ENCODE results near the gene SLC51B.

The SLC51B gene

GRCh38 chr15:65020419-65020818 lies 24.8 kb upstream of the SLC51B start:
- TF ChIP-seq CTCF (IDR thresholded peaks at IDR 0.05; ENCODE audit: insufficient read depth, low read depth, low read length, missing control alignments): no peak
- DNase-seq (ENCODE audit: low read depth): no peak
- H3K4me3 ChIP-seq (ENCODE audit: low read depth, low read length): no peak overlapping the region

- no peak for DNase-seq (ENCODE audit: low read depth)
- no peak for TF ChIP-seq CTCF (IDR thresholded peaks at IDR 0.05; ENCODE audit: insufficient read depth, low read depth, low read length, missing control alignments)
- H3K4me3 ChIP-seq (ENCODE audit: low read depth, low read length): no peak overlapping the region
Measured at GRCh38 chr15:65021488-65021887, 23.7 kb upstream of the SLC51B start.

GRCh38 chr15:65026756-65027155 lies 18.4 kb upstream of the SLC51B start:
- no peak for TF ChIP-seq CTCF (IDR thresholded peaks at IDR 0.05; ENCODE audit: insufficient read depth, low read depth, low read length, missing control alignments)
- no peak for DNase-seq (ENCODE audit: low read depth)
- H3K4me3 ChIP-seq (ENCODE audit: low read depth, low read length): no peak overlapping the region

- peak overlapping the region; percentile 86 for H3K4me3 ChIP-seq (ENCODE audit: low read depth, low read length)
- no peak for DNase-seq (ENCODE audit: low read depth)
- no peak for TF ChIP-seq CTCF (IDR thresholded peaks at IDR 0.05; ENCODE audit: insufficient read depth, low read depth, low read length, missing control alignments)
Measured at GRCh38 chr15:65027593-65027992, 17.6 kb upstream of the SLC51B start.

- peak overlapping the region; percentile 86 for H3K4me3 ChIP-seq (ENCODE audit: low read depth, low read length)
- TF ChIP-seq CTCF (IDR thresholded peaks at IDR 0.05; ENCODE audit: insufficient read depth, low read depth, low read length, missing control alignments): no peak
- DNase-seq (ENCODE audit: low read depth): no peak
Measured at GRCh38 chr15:65028338-65028737, 16.8 kb upstream of the SLC51B start.

- TF ChIP-seq CTCF (IDR thresholded peaks at IDR 0.05; ENCODE audit: insufficient read depth, low read depth, low read length, missing control alignments): peak; percentile 9
- peak; percentile 90 for DNase-seq (ENCODE audit: low read depth)
- peak within 1 kb of the TSS; percentile 86 for H3K4me3 ChIP-seq (ENCODE audit: low read depth, low read length)
Measured at GRCh38 chr15:65028921-65029735, 16.1 kb upstream of the SLC51B start, which contains the start of gene MTFMT. Gene MTFMT (minus strand): TSS chr15:65029639. CDS start chr15:65029613, 26 bp downstream.
